GM19035 (cell line): ENCODE measurements around the gene LAMP2.
"Not testable (repeated sequence)": the region's sequence is repeated elsewhere in the genome, so short reads cannot be mapped to it uniquely, and the experiment has no call there.

Experiments
- ATAC-seq: cut with Tn5 transposase; IDR thresholded peaks from one replicate; pipeline ENCODE4 v1.9.1; 2021; ENCODE audit not compliant: unreplicated experiment

Gene LAMP2

DNA sequence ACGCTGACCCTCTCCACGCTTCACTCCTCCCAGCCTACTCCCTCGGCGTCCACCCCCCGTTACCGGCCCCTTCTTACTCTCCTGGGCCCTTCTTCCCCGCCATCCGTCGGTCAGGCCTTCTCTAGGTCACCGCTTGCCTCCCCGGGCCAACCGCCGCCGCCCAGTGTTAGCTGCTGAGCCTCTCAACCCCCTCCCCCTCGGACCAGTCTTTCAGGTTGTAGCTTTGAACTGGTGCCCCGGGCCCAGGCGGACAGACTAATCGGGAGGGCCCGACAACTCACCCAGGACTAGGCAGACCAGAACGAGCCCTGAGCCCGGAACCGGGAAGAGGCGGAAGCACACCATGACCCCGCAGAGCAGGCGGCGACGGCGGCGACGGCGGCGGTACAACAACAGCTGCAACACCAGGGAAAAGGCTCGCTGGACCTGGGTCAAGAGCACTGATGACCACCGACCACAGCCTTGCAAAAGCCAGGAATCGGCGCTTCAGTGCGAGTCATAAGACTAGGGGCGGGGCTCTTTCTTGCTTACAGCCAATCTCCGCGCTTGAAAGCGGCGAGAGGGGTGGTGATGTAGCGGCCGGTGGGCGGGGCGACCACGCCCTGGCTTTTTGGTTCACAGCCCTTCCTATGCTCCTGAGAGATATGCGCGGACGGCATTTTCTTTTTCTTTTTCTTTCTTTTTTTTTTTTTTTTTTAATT is at the start of gene LAMP2:
Gene LAMP2 (minus strand): TSS at position 472 of the 701 bp plus-strand sequence. CDS start 127 bp downstream, at position 345.
- peak; percentile 98 for ATAC-seq

GRCh38 chrX:120517936-120518335 is 48.8 kb upstream of the LAMP2 start:
- no peak for ATAC-seq

DNA sequence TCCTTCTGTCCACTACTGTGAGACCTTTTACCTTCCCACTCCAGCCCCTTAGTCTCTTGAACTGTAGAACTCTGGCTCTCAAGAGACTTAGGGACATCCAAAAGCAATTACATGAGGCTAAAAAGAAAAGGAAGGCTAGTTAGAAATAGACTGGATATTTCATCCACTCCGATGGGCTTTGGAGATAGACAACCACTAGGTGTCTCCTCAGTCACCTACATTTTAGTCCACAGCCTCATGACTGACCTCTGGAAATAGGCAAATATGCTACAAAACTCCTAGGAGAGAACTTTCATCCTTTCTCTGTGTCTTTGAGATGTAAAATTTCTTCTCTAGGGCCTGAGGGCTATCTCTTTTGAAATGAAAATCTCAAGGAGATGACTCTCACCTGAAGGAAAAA is 45.1 kb upstream of the LAMP2 start:
- ATAC-seq = no peak

GRCh38 chrX:120512627-120513026 is 43.5 kb upstream of the LAMP2 start:
- ATAC-seq = no peak

DNA sequence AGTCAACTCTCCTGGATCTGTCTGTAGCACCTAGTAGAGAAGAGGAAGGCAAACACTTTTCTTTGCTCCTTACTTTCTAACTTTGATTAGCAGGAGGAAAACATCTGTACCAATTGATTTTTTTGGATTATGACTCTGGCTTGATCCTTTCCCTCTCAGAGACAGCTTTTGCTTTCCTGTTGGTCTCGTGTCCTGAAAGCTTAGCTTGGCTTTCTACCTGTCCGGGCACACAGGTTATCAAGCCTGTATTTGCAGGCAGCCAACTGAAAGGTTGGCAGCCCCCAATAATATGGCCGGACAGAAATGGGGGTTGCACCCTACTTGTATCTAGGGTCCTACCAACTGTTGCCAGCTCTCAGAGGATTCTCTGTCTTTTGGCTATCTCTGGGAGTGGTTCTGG is 43.1 kb upstream of the LAMP2 start:
- ATAC-seq = no peak

GRCh38 chrX:120504569-120504968 is 35.5 kb upstream of the LAMP2 start:
- ATAC-seq = no peak

GRCh38 chrX:120499301-120500072 is 30.4 kb upstream of the LAMP2 start:
- no peak for ATAC-seq

GRCh38 chrX:120490119-120490518 is 21.0 kb upstream of the LAMP2 start:
- not testable (repeated sequence) for ATAC-seq

DNA sequence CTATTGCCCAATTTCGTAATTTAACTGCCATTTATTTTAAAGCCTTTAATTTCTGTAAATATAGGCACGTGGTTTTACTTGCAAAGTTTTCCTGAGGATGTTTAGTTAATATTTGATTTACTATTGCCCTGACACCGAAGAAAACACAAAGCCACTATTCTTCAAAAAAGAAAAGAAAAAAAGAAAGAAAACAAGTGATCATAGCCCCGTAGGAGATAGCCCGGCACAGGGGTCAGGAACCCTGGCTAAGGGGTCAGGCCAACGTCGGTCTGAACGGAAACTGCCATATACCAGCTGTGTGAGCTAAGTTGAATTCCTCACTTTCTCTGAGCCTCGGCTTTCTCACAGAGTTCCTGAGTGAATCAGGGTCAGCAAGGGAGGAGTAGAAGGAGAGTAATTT is 17.7 kb upstream of the LAMP2 start:
- ATAC-seq = no peak

DNA sequence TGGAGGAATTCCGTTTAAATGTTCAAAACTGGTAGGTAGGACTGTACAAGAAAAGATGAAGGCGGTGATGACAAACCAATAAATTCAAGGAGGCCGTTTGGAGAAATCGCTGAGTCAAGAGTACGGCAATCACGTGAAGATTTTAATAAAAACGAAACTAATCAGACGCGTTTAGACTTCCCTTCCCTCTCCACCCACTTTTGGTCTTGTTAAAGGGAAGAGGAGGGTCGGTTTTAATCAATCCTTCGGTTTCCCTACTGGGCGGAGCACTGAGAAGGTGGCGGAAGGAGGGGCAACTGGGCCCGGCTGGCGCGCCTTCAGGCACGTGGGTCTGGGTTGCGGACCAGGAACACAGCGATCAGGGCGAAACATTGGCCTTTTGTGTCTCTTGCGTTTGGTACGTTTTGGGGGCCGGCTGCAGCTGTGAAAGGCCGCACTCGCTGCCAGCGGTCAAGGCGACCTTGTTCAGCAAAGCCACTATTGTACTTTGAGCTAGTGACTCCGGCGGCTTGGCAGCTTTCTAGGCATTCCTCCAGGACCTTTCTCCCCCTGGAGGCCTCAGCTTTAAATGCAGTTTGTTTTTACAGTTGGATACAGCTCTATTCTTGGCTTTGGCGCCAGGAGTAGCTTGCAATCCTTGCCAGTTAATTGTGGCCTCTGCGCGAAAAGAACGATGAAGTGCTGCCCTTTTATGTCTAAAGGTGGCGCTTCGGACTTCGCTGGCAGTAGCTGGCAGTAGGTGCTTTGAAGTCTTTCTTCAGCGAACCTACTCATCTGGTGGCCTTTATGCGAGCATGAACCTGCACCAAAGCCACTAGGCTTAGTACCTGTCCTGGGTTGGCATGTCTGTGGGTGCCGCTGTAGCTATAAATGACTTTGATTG is 16.8 kb upstream of the LAMP2 start:
- peak; percentile 80 for ATAC-seq

DNA sequence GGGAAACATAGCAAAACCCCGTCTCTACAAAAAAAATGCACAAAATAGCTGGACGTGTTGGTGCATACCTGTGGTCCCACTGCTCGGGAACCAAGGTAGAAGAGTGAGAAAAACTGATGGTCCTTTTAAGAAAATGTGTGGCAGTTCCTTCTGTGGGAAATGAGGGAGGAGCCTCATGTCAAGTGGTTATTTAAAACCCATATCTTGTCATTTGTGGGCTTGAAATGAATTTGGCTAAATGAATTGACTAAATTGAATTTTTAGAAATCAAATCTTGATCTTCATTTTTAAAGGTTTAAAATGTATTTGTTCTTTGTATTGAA is 16.2 kb upstream of the LAMP2 start:
- no peak for ATAC-seq

GRCh38 chrX:120477453-120477852 is 8.4 kb upstream of the LAMP2 start:
- ATAC-seq = no peak

DNA sequence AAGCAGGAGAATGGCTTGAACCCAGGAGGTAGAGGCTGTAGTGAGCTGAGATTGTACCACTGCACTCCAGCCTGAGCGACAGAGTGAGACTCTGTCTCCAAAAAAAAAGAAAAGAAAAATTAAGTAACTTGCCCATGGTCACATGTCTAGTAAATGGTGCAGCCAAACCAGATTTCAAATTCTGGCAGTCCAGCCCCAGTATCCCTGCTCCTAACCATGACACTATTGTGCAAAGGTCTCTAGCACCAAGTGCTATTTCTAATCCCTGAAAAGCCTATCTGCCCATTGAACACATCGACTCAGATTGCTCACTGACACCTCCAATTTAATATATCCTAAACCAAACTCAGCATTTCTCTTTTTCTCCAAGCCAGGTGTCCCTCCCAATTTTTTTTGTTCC is 7.6 kb upstream of the LAMP2 start:
- ATAC-seq = no peak

- ATAC-seq = not testable (repeated sequence)
These were observed 6.4 kb upstream of the LAMP2 start for GRCh38 chrX:120475447-120475846.

- ATAC-seq = no peak
These were observed 5.0 kb upstream of the LAMP2 start for GRCh38 chrX:120474085-120474484.

GRCh38 chrX:120469657-120470056 is 561 bp upstream of the LAMP2 start:
- not testable (repeated sequence) for ATAC-seq

- ATAC-seq = no peak
These were observed 644 bp downstream of the LAMP2 start for GRCh38 chrX:120468479-120468824.

DNA sequence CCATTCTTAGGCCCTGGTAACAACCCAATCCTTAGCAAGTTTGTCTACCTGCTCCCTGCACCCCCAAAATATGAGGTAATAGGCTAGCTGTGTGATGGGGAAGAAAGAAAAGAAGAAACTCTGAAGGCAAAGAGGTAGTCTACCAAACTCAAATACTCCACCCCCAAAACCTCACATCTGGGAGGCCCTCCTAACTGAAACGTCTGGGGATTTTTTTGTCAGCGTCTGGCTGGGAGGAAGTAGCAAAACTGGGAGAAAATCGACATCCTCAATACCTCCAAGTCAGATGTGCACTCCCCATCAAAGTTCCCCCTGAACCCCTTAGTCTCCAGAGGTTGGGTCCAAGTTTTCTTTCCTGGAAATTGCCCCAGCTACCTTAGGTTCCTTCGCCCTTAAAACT is 1.0 kb downstream of the LAMP2 start:
- no peak for ATAC-seq

GRCh38 chrX:120464411-120464810 is 4.7 kb downstream of the LAMP2 start:
- no peak for ATAC-seq

DNA sequence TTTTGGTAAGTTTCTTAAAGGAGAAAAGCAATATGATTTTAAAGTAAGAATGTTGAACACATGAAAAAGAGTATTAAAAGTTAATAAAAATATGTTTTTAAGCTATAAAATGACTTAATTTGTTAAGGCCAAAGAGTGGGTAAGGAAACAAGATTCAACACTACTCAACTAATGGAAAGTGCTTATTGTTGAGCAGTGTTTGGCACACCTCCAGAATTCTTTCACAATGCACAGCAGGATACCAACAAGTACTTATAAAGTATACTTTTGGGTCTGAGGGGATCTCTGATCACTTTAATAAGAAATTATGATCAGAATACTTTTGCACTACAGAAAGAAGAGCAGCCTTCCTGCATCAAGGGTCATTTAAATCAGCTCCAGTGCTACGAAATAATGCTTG is 5.9 kb downstream of the LAMP2 start:
- no peak for ATAC-seq

DNA sequence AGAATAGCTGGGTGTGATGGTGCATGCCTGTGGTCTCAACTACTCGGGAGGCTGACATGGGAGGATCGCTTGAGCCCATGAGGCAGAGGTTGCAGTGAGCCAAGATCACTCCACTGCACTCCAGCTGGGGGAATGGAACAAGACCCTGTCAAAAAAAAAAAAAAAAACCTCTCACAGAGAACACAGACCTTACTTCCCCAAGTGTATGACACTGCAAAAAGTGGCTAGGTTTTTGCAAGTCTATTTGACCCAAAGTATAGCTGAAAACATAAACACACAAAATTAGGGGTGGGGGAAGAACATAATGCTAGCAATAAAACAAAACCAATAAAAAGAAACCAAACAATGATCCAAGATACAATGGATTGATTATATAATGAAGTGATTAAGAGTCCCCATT is 6.7 kb downstream of the LAMP2 start:
- ATAC-seq = no peak

DNA sequence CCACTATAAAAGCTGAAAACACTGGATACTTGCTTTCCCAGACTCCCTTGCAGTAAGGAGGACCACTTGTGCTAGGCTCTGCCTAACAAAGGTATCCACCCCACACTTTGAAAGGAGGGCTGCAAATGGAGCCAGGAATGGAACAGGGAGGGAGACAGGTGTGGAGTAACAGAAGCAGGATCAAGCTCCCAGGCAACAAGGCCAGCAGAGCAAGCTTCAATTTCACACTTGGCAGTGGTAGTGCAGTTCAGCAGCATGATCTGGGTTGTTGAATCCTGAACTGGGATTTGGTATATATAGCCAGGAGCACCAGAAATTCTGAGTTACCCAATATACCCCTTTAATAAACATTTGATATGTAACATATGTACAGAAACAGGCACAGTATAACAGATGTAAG is 9.8 kb downstream of the LAMP2 start:
- no peak for ATAC-seq
